B cell (primary cell): ENCODE measurements around the gene SIL1.

ENCODE experiments used
- CTCF ChIP-seq: fragments of 200-600 bp; IDR thresholded peaks from one replicate; pipeline ENCODE4 v1.8.0; 2022; ENCODE audit warnings: antibody characterized with exemption, mild to moderate bottlenecking
- EZH2 ChIP-seq: IDR thresholded peaks from 2 replicates; pipeline ENCODE4 v1.6.1; 2012; ENCODE audit warnings: borderline replicate concordance, low read depth, mild to moderate bottlenecking, moderate library complexity, low read length; ENCODE audit not compliant: insufficient read depth, poor library complexity, severe bottlenecking

- TF ChIP-seq EZH2 = no peak
- no peak for TF ChIP-seq CTCF
Measured at GRCh38 chr5:139212906-139213305, 14.7 kb upstream of the SIL1 start.
